Activated naive CD4-positive, alpha-beta T cell treated with Interleukin-2 at 50 U/mL for 16 hours (primary cell): ENCODE results near the gene ZKSCAN3.
"Not testable (repeated sequence)": the region's sequence is repeated elsewhere in the genome, so short reads cannot be mapped to it uniquely, and the experiment has no call there.

Source experiments
- DNase-seq: peaks from one replicate; pipeline ENCODE4 v3.0.0-alpha.2; 2020

The ZKSCAN3 gene

DNA sequence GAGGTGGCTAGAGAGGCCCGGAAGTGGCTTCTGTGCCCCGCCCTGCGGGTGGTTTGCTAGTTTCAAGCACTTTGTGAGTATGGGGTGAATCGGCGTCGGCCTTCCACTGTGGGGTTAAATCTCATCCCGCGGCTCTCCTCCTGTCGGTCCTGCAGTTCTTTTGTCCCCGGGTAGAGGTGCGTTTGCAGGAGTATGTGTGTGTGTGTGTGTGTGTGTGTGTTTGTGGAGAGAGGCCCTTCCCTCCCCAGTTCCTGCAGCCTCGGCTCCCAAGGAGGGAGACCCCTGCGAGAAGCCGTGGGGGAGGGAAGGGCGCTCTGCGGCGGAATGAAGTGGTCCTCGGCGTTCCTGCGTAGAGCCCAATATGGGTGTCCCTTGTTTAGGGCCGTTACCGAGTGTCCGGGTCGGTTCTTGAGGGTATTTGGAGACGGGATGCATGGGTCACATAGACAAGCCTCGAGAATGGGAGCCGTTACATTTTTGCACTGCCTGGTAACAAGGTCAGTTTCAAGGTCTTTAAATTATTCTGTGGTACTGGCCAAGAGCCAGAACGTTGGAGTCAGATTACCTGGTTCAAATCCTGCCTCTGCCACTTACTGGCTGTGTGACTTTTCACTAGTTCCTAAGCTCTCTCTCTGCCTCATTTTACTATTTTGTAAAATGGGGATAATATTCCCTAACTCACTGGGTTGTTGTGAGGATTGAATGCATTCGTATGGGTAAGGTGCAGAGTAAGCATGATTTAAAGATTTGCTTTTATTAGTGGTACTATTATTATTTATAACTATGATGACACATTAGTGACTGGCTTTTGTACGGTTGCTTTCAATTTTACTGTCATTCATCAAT is at the start of gene ZKSCAN3:
TSS of gene ZKSCAN3 (plus strand) at position 56 of the 846 bp plus-strand sequence. CDS start 9,640 bp downstream, outside the sequence.
- DNase-seq, result peak; percentile 88

DNA sequence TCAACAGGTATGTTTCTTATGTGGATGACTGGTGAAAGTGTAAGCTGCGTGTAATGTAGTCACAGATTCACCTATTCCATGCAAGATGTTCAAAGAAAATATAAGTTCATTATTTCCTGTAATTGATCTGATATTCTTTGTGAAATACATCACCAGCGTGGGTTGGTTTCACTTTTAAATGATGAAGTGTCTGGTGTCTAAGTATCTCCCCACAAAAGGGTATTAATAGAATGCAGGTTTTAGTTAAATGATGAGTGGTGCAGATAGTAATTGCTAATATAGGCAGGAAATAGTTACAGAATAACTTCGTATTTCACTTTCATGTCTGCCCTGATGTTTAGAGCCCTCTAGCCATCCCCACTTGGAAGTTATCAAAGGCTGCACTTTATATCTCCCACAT is 46.2 kb upstream of the ZKSCAN3 start:
- no peak for DNase-seq

GRCh38 chr6:28306363-28306762 is 43.4 kb upstream of the ZKSCAN3 start:
- DNase-seq, result not testable (repeated sequence)

- DNase-seq, result no peak
Measured at GRCh38 chr6:28311139-28311823, 38.5 kb upstream of the ZKSCAN3 start.

DNA sequence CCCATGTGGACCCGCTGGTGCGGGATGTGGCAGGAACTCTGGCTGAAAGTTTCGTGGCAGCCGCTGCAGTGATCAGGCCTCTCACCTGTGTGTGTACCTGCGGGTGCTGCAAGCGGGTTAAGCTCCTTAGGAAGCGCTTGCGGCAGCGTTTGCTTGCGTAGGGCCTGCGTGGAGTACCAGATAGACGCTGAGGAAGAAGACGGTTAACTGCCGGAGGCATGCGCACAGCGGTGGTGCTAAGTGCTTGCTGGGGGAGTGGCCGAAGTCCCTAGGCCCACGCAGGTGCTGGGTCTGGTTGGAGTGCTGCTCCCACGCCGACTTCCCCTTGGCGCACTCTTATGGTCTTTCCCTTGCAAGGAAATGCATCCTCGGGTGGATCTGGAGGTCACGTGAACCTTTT is 36.8 kb upstream of the ZKSCAN3 start:
- no peak for DNase-seq

GRCh38 chr6:28315628-28316027 is 34.1 kb upstream of the ZKSCAN3 start:
- no peak for DNase-seq

- DNase-seq, result not testable (repeated sequence)
Measured at GRCh38 chr6:28317866-28318265, 31.9 kb upstream of the ZKSCAN3 start.

DNA sequence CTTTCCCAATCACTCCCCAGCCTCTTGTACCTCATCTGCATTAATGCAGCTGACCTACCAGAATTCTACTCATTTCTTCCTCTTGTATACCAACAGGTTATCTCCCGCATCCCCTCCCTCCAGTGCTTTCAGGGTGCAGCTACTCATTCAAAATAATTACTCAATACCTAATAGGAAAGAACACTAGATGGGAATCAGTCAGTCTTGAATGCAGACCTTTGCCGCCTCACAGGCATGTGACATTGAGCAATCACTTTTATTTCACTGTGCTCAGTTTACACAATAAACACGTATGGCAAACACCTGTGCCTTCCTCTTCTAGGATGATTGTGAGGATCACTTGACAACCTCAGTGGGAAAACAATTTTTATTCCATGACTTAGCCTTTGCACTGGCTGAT is 27.1 kb upstream of the ZKSCAN3 start:
- no peak for DNase-seq

- DNase-seq, result no peak
Measured at GRCh38 chr6:28323813-28324424, 25.8 kb upstream of the ZKSCAN3 start.

GRCh38 chr6:28326371-28326948 is 23.3 kb upstream of the ZKSCAN3 start:
- no peak for DNase-seq

GRCh38 chr6:28330041-28330440 is 19.7 kb upstream of the ZKSCAN3 start:
- no peak for DNase-seq

- no peak for DNase-seq
Measured at GRCh38 chr6:28333047-28333446, 16.7 kb upstream of the ZKSCAN3 start.

GRCh38 chr6:28333599-28334018 is 16.1 kb upstream of the ZKSCAN3 start:
- no peak for DNase-seq

DNA sequence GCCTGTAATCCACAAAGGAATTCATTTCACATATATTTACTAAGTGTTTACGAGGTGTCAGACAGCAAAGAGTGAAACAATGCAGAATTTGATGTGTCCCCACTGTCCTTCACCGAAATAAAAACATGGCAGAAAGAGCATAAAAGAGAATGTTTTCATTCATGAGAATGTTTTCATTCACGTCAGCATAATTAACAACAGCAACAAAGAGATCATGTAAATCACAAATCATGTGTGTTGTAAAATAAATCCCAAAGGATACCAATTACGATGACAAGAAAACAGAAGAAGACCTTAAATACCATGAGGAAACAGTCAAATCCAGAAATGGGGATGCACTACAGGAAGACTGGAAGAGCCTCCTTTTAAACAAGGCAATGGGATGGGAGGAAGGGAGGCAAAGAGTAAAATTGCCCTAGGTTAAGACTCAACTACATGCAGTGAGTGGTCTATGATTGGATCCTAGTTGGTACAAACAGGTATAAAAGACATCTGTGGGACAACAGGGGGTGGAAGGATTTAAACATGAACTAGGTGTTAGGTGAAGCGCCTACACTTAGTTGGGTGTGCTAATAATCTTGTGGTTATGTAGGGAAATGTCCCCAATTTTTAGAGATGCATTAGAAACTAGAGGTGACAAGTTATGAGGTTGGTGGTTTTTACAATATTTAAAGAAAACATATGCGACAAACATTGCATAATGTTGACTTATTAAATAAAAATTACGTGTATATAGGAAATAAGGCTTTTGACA is 15.3 kb upstream of the ZKSCAN3 start:
- DNase-seq, result no peak

- no peak for DNase-seq
Measured at GRCh38 chr6:28335040-28335563, 14.6 kb upstream of the ZKSCAN3 start.

DNA sequence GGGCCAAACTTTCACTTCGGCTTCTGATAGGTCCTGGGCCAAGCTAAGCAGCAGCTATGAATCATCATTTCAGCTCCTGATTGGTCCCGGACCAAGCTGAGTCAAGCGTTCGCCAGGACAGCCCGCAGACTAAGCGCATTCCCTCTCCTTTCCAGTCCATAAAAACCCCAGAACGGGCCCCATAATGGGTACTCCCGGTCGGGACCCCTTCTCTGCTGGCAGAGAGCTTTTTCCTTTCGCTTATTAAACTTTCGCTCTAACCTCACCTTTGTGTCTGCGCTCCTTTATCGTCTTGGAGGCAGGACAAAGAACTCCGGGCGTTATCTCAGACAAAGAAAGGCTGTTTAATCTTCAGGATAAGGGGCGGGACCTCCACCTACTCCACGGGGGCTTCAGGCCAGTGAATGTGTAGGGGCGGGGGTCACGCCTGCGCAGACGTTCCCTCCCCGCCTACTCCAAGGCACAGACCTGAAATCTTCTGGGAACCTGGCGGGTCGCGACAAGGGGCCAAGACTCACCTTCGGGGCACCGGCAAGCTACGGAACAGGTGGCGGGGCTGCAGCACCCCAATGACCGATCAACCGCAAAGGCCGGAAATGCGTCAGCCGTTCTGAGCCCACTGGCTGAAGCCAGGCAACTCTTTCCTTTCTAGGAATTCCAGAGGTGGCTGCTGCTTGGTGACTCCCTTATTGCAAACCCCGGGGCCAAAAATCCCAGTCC is 14.0 kb upstream of the ZKSCAN3 start, which contains the start of gene ZSCAN31:
TSS of gene ZSCAN31 (minus strand) at position 585 of the 720 bp plus-strand sequence. CDS start 6,465 bp downstream, outside the sequence.
- peak; percentile 80 for DNase-seq

GRCh38 chr6:28336284-28337120 is 13.2 kb upstream of the ZKSCAN3 start:
- DNase-seq, result peak; percentile 7

- no peak for DNase-seq
Measured at GRCh38 chr6:28337121-28337520, 12.6 kb upstream of the ZKSCAN3 start.

- DNase-seq, result no peak
Measured at GRCh38 chr6:28340310-28341095, 9.2 kb upstream of the ZKSCAN3 start.
